Activated naive CD4-positive, alpha-beta T cell treated with anti-CD3 and anti-CD28 coated beads, Interleukin-2, amount 50 U/mL, for 72 hours (primary cell): ENCODE measurements around the gene DGKA. TPM values are rescaled to one million over a fixed set of nuclear protein-coding genes. Genes with fewer than 3 reads are reported as not detected.
"Not testable (repeated sequence)": the region's sequence is repeated elsewhere in the genome, so short reads cannot be mapped to it uniquely, and the experiment has no call there.

ENCODE experiments used
- ATAC-seq, 2 donors: fragments of 150-1000 bp; cut with Tn5 transposase; 2 replicates each; pipeline ENCODE4 v1.10.0; 2021; ENCODE audit warnings: mild to moderate bottlenecking in 2 of 2, moderate library complexity in 2 of 2
- DNase-seq, 2 donors: peaks; one replicate each; pipeline ENCODE4 v3.0.0; 2021 to 2022; ENCODE audit warnings: low spot score in 2 of 2
- H3K27ac Mint-ChIP-seq, 2 donors: one replicate each; pipeline ENCODE4 v1.8.0; 2022; ENCODE audit warnings: mild to moderate bottlenecking in 2 of 2, mixed read lengths in 2 of 2
- H3K36me3 Mint-ChIP-seq, 2 donors: one replicate each; pipeline ENCODE4 v1.8.0; 2022; ENCODE audit warnings: mixed read lengths in 2 of 2
- H3K9me3 Mint-ChIP-seq, 2 donors: one replicate each; pipeline ENCODE4 v1.8.0; 2022; ENCODE audit warnings: mixed read lengths in 2 of 2
- total RNA-seq, 2 donors: library from RNA; stranded (reverse); gene quantifications; one replicate each; pipeline ENCODE4 v1.2.3, GENCODE V29; 2022

The DGKA gene
- total RNA-seq, 2 donors from 2014 or later = 386 to 441 TPM

GRCh38 chr12:55999522-55999921, 68.6 kb downstream of the DGKA start:
- not testable (repeated sequence) for H3K27ac Mint-ChIP-seq

GRCh38 chr12:55999999-56000540, 69.1 kb downstream of the DGKA start:
- not testable (repeated sequence) for H3K9me3 Mint-ChIP-seq, H3K36me3 Mint-ChIP-seq, DNase-seq, ATAC-seq, H3K27ac Mint-ChIP-seq

More at GRCh38 chr12:55999522-55999921, 68.6 kb downstream of the DGKA start:
- not testable (repeated sequence) for H3K36me3 Mint-ChIP-seq, DNase-seq, ATAC-seq, H3K9me3 Mint-ChIP-seq

- ATAC-seq = no peak
- no peak for DNase-seq
- peaks cover 0 to under 1% of the 10 kb centered on the region in 2 donors for H3K36me3 Mint-ChIP-seq
- no peaks in the 10 kb centered on the region for H3K9me3 Mint-ChIP-seq
- H3K27ac Mint-ChIP-seq = no peak overlapping the region
Observed at GRCh38 chr12:56001487-56002100, 70.6 kb downstream of the DGKA start.

GRCh38 chr12:56003376-56003775, 72.4 kb downstream of the DGKA start:
- H3K27ac Mint-ChIP-seq, DNase-seq, H3K9me3 Mint-ChIP-seq, H3K36me3 Mint-ChIP-seq, ATAC-seq: not testable (repeated sequence)

Other genes starting within 250 kb of the DGKA start
- gene ITGA7, start 223.3 kb upstream of the DGKA start, total RNA-seq = 10 to 100 TPM in 1 of 2 donors, 1 to 10 TPM in 1; 4.0 to 11.9 TPM
- 100 to 1,000 TPM; 116 to 118 TPM for gene BLOC1S1, start 215.1 kb upstream of the DGKA start, total RNA-seq
- 10 to 100 TPM in 1 of 2 donors, 1 to 10 TPM in 1; 6.4 to 13.3 TPM for gene RDH5, start 210.8 kb upstream of the DGKA start, total RNA-seq
- gene CD63, start 202.2 kb upstream of the DGKA start, total RNA-seq = 100 to 1,000 TPM; 129 to 180 TPM
- 10 to 100 TPM in 1 of 2 donors, 1 to 10 TPM in 1; 5.9 to 12.0 TPM for gene GDF11, start 188.0 kb upstream of the DGKA start, total RNA-seq
- gene SARNP, start 113.4 kb upstream of the DGKA start, total RNA-seq = 100 to 1,000 TPM in 1 of 2 donors, 10 to 100 TPM in 1; 95.0 to 101 TPM
- gene ORMDL2, start 113.1 kb upstream of the DGKA start, total RNA-seq = 10 to 100 TPM; 27.0 to 35.2 TPM
- 10 to 100 TPM; 29.0 to 33.4 TPM for gene DNAJC14, start 101.6 kb upstream of the DGKA start, total RNA-seq
- gene MMP19, start 88.2 kb upstream of the DGKA start, total RNA-seq = under 1 TPM in 1 of 2 donors, not detected in 1; 0.12 TPM
- 10 to 100 TPM; 18.9 to 32.9 TPM for gene PYM1, start 3.3 kb upstream of the DGKA start, total RNA-seq
- 1 to 10 TPM; 1.2 to 5.6 TPM for gene PMEL, start 34.9 kb downstream of the DGKA start, total RNA-seq
- 100 to 1,000 TPM; 116 to 144 TPM for gene CDK2, start 35.7 kb downstream of the DGKA start, total RNA-seq
- 10 to 100 TPM; 43.1 to 51.8 TPM for gene RAB5B, start 42.9 kb downstream of the DGKA start, total RNA-seq
- gene SUOX, start 66.1 kb downstream of the DGKA start, total RNA-seq = 10 to 100 TPM in 1 of 2 donors, 1 to 10 TPM in 1; 5.7 to 15.5 TPM
- gene IKZF4, start 89.9 kb downstream of the DGKA start, total RNA-seq = 10 to 100 TPM; 17.0 to 19.5 TPM
- 10 to 100 TPM; 47.4 to 49.0 TPM for gene RPS26, start 110.8 kb downstream of the DGKA start, total RNA-seq
- gene ERBB3, start 149.0 kb downstream of the DGKA start, total RNA-seq = under 1 TPM; 0.25 to 0.34 TPM
- 100 to 1,000 TPM; 224 to 356 TPM for gene PA2G4, start 173.4 kb downstream of the DGKA start, total RNA-seq
- 1,000 to 10,000 TPM; 5,050 to 5,339 TPM for gene RPL41, start 185.5 kb downstream of the DGKA start, total RNA-seq
- 10 to 100 TPM in 1 of 2 donors, 1 to 10 TPM in 1; 7.1 to 15.0 TPM for gene ZC3H10, start 187.1 kb downstream of the DGKA start, total RNA-seq
- gene ESYT1, start 197.1 kb downstream of the DGKA start, total RNA-seq = 100 to 1,000 TPM; 159 to 197 TPM
- 100 to 1,000 TPM in 1 of 2 donors, 10 to 100 TPM in 1; 99.7 to 112 TPM for gene MYL6B, start 221.4 kb downstream of the DGKA start, total RNA-seq
- gene MYL6, start 227.2 kb downstream of the DGKA start, total RNA-seq = 1,000 to 10,000 TPM; 1,014 to 1,193 TPM